Erythroblast (primary cell): ENCODE data around the gene SLC35E3.

Source experiments
- DNase-seq, 2 experiments: peaks; one replicate each; lab custom pipeline; 2025; lab: John Stamatoyannopoulos, UW
- GATA1 ChIP-seq: IDR thresholded peaks from 2 replicates; pipeline ENCODE4 v1.6.1; 2011; ENCODE audit warnings: low read depth, mild to moderate bottlenecking, control low read depth, low read length, moderate library complexity
- POLR2A ChIP-seq: IDR thresholded peaks from 2 replicates; pipeline ENCODE4 v1.6.1; 2011; ENCODE audit warnings: mild to moderate bottlenecking, low read length

The SLC35E3 gene

GRCh38 chr12:68760806-68761441 lies 14.9 kb downstream of the SLC35E3 start:
- DNase-seq: no peak
- TF ChIP-seq POLR2A (no peak), GATA1 (no peak)

- DNase-seq: no peak
- no peak for TF ChIP-seq GATA1
- TF ChIP-seq POLR2A: no peak
Measured at GRCh38 chr12:68761442-68761812, 15.5 kb downstream of the SLC35E3 start.

GRCh38 chr12:68761901-68762630 lies 16.1 kb downstream of the SLC35E3 start:
- no peak for DNase-seq
- TF ChIP-seq POLR2A (no peak), GATA1 (no peak)

GRCh38 chr12:68762691-68763090 lies 16.7 kb downstream of the SLC35E3 start:
- DNase-seq: no peak
- TF ChIP-seq POLR2A: no peak
- no peak for TF ChIP-seq GATA1

- no peak for TF ChIP-seq POLR2A
Measured at GRCh38 chr12:68765696-68766095, 19.7 kb downstream of the SLC35E3 start.

GRCh38 chr12:68766646-68767045 lies 20.7 kb downstream of the SLC35E3 start:
- TF ChIP-seq GATA1 (no peak), POLR2A (no peak)
- DNase-seq: no peak

More at GRCh38 chr12:68765696-68766095, 19.7 kb downstream of the SLC35E3 start:
- no peak for DNase-seq

- TF ChIP-seq POLR2A (no peak), GATA1 (no peak)
- DNase-seq: no peak
Measured at GRCh38 chr12:68767191-68767590, 21.2 kb downstream of the SLC35E3 start.

GRCh38 chr12:68768431-68768939 lies 22.5 kb downstream of the SLC35E3 start:
- DNase-seq: no peak
- TF ChIP-seq GATA1 (no peak), POLR2A (no peak)

- TF ChIP-seq GATA1: no peak
- no peak for TF ChIP-seq POLR2A
- no peak for DNase-seq
Measured at GRCh38 chr12:68769941-68770340, 24.0 kb downstream of the SLC35E3 start.

GRCh38 chr12:68771223-68771925 lies 25.4 kb downstream of the SLC35E3 start:
- no peak for TF ChIP-seq POLR2A
- no peak for TF ChIP-seq GATA1
- peak; percentile 40 to 85 for DNase-seq

- no peak for DNase-seq
- TF ChIP-seq GATA1 (no peak), POLR2A (no peak)
Measured at GRCh38 chr12:68772714-68773113, 26.7 kb downstream of the SLC35E3 start.

- no peak for DNase-seq
- TF ChIP-seq POLR2A: no peak
- no peak for TF ChIP-seq GATA1
Measured at GRCh38 chr12:68773582-68773981, 27.6 kb downstream of the SLC35E3 start.

GRCh38 chr12:68775121-68775630 lies 29.2 kb downstream of the SLC35E3 start:
- no peak for DNase-seq
- no peak for TF ChIP-seq POLR2A
- no peak for TF ChIP-seq GATA1

- TF ChIP-seq POLR2A: no peak
- TF ChIP-seq GATA1: no peak
- no peak for DNase-seq
Measured at GRCh38 chr12:68776976-68777610, 31.1 kb downstream of the SLC35E3 start.
